Islet of Langerhans (tissue), 1 donor: ENCODE data around the gene MEMO1.
"Not testable (repeated sequence)": the region's sequence is repeated elsewhere in the genome, so short reads cannot be mapped to it uniquely, and the experiment has no call there.

Source experiments
- FAIRE-seq: peaks from one replicate; lab custom pipeline; 2011; peaks lifted over from hg19 to GRCh38; lab: Jason Lieb, UNC

Gene MEMO1

GRCh38 chr2:31957354-31958139, 53.3 kb downstream of the MEMO1 start:
- no peak for FAIRE-seq

GRCh38 chr2:31956934-31957333, 53.9 kb downstream of the MEMO1 start:
- not testable (repeated sequence) for FAIRE-seq

GRCh38 chr2:31956312-31956711, 54.5 kb downstream of the MEMO1 start:
- FAIRE-seq, result no peak

- FAIRE-seq, result not testable (repeated sequence)
Observed at GRCh38 chr2:31953095-31953494, 57.7 kb downstream of the MEMO1 start.

- FAIRE-seq, result no peak
Observed at GRCh38 chr2:31950946-31951562, 59.8 kb downstream of the MEMO1 start.

GRCh38 chr2:31947871-31948270, 62.9 kb downstream of the MEMO1 start:
- FAIRE-seq, result no peak

GRCh38 chr2:31946838-31947237, 64.0 kb downstream of the MEMO1 start:
- FAIRE-seq, result no peak

GRCh38 chr2:31945572-31945935, 65.3 kb downstream of the MEMO1 start:
- no peak for FAIRE-seq

GRCh38 chr2:31944828-31945571, 65.8 kb downstream of the MEMO1 start:
- FAIRE-seq, result no peak

- no peak for FAIRE-seq
Observed at GRCh38 chr2:31943636-31944225, 67.1 kb downstream of the MEMO1 start.

GRCh38 chr2:31940920-31941319, 69.9 kb downstream of the MEMO1 start:
- FAIRE-seq, result no peak

- no peak for FAIRE-seq
Observed at GRCh38 chr2:31937741-31938140, 73.1 kb downstream of the MEMO1 start.

- FAIRE-seq, result no peak
Observed at GRCh38 chr2:31935370-31935769, 75.4 kb downstream of the MEMO1 start.

- FAIRE-seq, result no peak
Observed at GRCh38 chr2:31933066-31933465, 77.7 kb downstream of the MEMO1 start.

- no peak for FAIRE-seq
Observed at GRCh38 chr2:31932589-31932988, 78.2 kb downstream of the MEMO1 start.

GRCh38 chr2:31931916-31932315, 78.9 kb downstream of the MEMO1 start:
- FAIRE-seq, result peak; percentile 88

- FAIRE-seq, result no peak
Observed at GRCh38 chr2:31925517-31925916, 85.3 kb downstream of the MEMO1 start.

- FAIRE-seq, result no peak
Observed at GRCh38 chr2:31923662-31924061, 87.1 kb downstream of the MEMO1 start.

- no peak for FAIRE-seq
Observed at GRCh38 chr2:31922542-31923408, 88.0 kb downstream of the MEMO1 start.

- FAIRE-seq, result no peak
Observed at GRCh38 chr2:31920962-31921361, 89.8 kb downstream of the MEMO1 start.

GRCh38 chr2:31919499-31919898, 91.3 kb downstream of the MEMO1 start:
- FAIRE-seq, result no peak

GRCh38 chr2:31909661-31910060, 101.1 kb downstream of the MEMO1 start:
- no peak for FAIRE-seq
